Stimulated activated CD4-positive, alpha-beta T cell treated with anti-CD3 and anti-CD28 coated beads, TNF-alpha, amount 100 ng/mL, for 1 hour (primary cell): ENCODE results near the gene PLCB3.

Source experiments
- DNase-seq, 3 donors: peaks; one replicate each; pipeline ENCODE4 v3.0.0-alpha.2; 2020; ENCODE audit warnings: low read depth in 3 of 3, low spot score in 1 of 3

PLCB3 gene

DNA sequence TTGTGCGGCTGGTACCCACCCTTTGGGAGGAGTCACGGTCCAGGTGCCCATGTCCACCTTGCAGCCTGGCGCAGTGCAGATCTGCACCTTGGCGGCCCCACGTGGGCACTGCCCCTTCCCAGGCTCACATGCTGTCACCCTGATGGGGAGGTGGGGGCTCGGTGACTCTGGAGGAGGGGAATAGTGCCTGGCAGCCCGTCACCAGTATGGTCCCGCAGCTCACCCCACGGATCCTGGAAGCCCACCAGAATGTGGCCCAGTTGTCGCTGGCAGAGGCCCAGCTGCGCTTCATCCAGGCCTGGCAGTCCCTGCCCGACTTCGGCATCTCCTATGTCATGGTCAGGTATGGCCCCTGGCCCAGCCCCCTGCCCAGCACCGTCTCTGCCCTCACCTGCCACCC lies 30.5 kb upstream of the PLCB3 start:
- DNase-seq: no peak

DNA sequence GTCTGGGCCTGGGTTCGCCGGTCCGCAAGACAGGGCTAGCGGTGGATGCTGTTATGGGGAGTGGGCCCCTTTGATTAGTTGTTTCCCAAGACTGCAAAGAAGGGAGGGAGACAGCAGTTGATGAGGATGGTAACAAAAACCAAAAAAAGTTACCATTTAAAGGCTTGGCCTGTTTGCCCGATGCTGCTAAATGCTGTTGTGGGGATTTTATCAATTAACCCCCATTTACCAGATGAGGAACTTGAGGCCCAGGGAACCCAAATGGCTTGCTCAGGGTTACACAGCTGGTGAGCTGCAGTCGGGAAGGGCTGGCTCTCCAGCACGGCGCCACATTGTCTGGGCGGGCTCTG lies 28.7 kb upstream of the PLCB3 start:
- DNase-seq: no peak

DNA sequence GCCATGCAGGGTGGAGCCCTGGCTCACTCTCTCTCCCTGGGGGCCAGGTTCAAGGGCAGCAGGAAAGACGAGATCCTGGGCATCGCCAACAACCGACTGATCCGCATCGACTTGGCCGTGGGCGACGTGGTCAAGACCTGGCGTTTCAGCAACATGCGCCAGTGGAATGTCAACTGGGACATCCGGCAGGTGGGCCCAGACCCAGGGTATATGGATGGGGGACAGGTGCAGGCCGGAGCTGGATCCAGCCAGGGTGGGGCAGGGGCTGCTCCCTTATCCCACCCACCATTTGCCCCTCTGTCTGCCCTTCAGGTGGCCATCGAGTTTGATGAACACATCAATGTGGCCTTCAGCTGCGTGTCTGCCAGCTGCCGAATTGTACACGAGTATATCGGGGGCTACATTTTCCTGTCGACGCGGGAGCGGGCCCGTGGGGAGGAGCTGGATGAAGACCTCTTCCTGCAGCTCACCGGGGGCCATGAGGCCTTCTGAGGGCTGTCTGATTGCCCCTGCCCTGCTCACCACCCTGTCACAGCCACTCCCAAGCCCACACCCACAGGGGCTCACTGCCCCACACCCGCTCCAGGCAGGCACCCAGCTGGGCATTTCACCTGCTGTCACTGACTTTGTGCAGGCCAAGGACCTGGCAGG lies 28.2 kb upstream of the PLCB3 start:
- no peak for DNase-seq

DNA sequence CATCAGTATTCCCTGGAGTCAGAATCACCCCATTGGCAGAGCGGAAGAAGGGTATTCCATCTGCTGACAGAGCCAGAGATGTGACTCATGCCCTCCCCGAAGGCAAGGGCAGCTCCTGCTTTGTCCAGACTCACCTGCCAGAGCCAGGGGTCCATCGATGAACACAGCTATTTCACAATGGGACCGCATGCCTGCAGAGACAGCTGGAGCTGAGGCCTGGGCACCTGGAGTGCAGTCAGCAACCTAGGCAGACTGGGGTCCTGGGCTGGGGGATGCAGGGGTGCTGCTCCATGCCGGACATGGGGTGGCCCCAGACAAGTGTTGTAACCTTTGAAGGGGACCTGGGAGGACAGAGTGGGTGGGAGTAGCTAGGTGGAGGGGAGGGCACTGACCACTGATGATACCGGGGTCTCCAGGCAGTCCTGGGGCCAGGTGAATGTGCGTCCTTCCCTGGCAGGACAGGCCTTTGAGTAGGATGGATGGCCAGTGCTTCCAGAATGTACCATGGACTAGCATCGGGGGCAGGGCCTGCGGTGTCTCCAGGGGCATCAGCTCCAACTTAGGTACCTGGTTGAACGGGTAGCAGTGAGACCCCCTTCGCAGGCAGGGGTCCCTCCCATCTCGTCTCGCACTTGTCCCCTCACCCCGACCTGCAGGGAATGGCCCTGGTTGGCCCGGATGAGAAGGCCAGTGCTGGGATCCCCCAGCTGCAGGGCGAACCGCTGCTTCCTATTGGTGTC lies 27.0 kb upstream of the PLCB3 start:
- no peak for DNase-seq

DNA sequence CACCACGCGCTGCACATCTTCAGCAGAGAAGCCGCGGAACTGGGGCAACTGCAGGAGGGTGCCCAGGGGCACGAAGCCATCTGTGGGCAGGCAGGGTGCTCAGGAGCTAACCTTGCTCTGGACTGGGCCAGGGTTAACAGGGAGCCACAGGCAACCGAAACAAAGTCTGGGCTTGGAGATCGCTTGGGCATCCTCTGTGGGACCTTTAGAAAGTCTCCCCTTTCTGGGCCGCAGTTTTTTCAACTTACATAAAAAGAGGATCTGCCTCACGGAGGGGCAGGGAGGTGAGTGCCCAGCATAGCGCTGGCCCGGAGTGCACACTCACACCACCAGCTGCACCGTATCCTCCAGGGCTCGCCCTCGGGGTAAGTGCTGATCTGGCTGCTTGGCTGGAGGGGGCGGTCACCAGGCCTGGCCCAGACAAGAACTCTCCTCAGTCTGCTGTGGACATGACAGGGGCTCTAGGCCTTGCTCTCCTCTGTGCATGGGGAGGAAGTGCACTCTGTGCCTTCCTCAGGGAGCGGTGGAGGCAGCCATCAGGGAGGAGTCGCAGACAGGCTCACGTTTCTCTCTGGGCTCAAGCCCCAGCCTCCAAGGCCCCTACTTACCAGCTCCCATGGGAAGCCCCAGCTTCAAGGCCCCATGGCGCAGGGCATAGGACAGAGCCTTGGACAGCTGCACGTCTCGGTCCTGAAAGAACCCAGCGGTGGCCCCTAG lies 26.3 kb upstream of the PLCB3 start:
- DNase-seq: no peak

DNA sequence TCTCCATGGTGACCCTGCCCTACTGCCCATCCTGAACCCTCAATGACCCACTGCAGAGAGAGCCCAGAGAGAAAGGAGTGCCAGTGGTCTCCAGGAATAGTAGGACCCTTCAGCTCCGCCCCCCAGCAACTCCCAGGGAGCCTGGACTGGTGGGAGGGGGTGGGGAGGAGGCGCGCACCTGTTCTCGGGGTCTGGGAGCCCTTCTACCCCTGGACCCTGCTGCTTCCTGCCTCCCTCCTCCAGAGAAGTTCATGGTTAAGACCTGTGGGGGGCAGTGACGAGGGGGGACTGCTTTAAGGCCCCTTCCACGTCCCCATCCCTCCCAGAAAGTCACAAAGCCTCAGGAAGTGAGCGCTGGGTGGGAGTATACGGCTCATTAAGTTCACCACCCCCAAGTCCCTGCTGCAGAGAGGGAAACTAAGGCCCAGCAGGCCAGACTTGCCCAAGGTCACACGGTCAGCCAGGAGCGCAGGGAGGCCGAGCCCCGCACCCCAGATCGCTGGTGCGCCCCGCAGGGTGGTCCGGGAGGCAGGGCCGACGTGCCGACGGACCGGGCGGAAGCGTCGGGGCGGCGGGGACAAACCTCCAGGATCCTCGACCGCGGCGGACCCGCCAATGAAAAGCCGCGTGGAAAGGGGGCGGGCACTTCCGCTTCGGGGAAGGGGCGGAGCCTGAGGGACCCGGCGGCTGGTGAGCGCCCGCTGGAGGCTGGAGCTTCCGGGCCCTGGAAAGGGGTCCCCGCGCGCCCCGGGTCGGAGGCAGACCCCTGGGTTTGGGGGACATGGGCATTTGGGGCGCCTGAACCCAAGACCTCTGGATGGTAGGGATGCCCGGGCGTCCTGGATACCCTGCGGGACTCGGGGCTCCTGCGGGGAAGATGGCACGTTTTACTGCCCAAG lies 25.5 kb upstream of the PLCB3 start, which contains the start of the genes NUDT22 and TRPT1:
TSS of gene NUDT22 (plus strand) at position 667 of the 899 bp plus-strand sequence. CDS start 379 bp downstream, outside the sequence.
TSS of gene TRPT1 (minus strand) at position 579 of the 899 bp plus-strand sequence. CDS start at position 253, 326 bp downstream.
- peak; percentile 79 to 96 (median 82) for DNase-seq

DNA sequence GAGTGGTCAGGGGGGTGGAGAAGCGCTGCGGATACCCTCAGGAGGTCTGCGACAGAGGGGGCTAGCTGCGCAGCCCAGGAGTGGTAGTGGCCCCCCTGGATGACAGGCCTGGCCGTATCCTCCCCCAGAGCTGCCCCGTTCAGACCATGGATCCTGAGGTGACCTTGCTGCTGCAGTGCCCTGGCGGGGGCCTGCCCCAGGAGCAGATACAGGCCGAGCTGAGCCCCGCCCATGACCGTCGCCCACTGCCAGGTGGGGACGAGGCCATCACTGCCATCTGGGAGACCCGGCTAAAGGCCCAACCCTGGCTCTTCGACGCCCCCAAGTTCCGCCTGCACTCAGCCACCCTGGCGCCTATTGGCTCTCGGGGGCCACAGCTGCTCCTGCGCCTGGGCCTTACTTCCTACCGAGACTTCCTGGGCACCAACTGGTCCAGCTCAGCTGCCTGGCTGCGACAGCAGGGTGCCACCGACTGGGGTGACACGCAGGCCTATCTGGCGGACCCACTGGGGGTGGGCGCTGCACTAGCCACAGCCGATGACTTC lies 24.8 kb upstream of the PLCB3 start:
- no peak for DNase-seq

DNA sequence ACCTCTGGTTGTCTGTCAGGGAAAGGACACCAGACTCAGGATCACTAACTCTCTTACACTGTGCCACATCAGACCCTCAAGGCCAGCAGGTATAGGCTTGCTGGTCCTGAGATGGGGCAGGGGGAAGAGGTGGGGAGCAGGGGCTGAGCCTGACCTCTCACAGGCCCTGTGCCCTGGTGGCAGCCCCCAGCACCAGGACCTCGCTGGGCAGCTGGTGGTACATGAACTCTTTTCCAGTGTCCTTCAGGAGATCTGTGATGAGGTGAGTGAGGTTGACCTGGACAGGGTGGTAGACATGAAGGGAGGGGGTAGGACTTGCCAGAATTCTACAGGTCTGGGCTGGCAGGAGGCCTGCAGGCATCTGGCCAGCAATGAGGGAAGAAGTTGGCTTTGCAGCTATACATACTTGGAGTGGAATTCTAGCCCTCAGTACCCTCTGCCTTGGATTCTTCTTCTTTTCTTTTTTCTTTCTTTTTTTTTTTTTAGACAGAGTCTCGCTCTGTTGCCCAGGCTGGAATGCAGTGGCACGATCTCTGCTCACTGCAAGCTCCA lies 23.8 kb upstream of the PLCB3 start:
- no peak for DNase-seq

DNA sequence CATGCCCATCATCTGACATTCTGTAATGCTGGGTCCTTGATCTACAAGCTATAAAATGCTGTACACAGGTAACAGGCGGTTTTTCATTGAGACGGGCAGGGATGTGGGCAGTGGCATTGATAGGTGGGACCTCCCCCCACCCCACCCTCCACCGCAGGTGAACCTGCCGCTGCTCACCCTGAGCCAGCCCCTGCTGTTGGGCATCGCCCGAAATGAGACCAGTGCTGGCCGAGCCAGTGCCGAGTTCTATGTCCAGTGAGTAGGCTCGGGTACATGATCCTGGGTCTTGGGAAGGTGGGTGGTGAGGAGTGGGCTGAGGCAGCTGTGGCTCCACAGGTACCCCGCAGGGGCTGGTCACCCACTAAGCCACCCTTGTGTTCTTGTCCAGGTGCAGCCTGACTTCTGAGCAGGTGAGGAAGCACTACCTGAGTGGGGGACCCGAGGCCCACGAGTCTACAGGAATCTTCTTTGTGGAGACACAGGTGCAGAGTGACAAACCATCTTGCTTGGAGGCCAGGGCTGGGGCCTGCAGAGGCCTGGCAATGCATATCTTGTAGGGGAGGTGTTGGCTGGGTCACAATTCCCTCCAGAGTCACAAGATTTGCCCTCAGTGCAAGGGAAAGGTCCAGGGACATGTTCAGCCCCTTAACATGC lies 22.1 kb upstream of the PLCB3 start:
- no peak for DNase-seq

DNA sequence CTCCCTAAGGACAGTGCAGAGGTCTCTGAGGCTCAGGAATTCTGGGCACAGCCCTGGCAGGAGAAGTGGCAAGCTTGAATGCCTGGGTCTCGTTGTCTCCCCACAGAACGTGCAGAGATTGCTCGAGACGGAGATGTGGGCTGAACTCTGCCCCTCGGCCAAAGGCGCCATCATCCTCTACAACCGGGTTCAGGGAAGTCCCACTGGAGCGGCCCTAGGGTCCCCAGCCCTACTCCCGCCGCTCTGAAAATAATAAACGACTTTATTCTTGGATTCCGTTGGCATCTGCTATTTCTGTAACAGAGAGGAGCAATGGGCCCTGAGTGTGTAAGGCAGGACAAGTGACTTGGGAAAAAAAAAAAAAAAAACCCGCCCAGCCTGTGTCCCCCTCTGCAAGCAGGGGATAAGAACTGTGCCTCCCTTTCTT lies 21.6 kb upstream of the PLCB3 start:
- DNase-seq: no peak

DNA sequence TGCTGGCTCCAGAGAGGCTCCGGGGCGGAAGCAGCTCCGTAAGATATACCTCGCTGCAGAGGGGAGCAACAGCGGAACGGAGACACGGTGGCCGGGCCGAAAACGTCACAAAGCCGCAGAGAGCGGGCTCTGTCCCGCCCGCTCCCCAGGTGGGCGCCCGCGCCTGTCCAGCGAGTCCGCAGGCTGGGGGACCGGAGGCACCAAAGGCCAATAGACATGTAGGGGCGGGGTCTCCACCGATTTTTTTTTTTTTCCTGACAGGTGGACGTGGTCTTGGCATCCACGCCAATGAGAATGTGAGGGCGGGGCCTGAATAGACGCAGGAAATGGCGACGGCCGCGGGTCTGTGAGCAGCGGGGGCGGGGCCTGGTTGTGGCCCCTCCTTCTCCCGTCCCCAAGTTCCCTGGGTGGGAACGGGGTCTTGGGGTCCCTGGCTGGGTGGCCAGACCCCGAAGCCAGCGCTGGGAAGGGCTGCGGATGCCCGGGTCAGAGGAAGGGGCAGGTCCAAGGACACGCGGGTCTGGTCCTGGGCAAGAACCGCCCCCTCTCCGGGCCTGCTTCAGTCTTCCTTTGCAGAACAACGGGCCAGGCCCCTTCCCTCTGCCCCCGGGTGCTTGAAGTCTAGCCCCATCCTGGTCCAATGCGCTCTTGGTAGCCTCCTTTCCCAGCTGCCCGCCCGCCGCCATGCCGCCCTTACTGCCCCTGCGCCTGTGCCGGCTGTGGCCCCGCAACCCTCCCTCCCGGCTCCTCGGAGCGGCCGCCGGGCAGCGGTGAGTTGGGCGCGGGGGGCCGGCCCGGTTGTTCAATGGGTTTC lies 21.0 kb upstream of the PLCB3 start, which contains the start of gene DNAJC4:
TSS of gene DNAJC4 (plus strand) at position 378 of the 814 bp plus-strand sequence. CDS start at position 685, 307 bp downstream.
- peak in 2 of 3 donors; percentile 69 to 77 for DNase-seq

DNA sequence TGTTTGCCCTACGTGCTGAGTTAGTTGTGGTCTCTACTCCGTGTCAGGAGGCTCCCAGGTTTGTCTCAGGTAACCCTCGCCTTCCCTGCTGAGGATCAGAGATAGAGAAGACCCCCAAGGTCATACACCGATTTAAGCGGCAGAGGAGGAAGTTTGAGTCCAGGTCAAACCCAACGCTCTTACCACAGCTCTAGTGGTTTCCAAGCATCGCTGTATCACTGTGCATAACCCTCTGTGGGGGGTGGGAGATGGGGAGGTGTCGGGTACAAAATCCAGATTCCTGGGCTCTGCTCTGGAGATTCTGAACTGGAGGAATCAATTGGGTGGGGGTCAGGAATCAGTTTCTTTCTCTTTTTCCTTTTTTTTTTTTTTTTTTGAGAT lies 20.4 kb upstream of the PLCB3 start:
- no peak for DNase-seq

DNA sequence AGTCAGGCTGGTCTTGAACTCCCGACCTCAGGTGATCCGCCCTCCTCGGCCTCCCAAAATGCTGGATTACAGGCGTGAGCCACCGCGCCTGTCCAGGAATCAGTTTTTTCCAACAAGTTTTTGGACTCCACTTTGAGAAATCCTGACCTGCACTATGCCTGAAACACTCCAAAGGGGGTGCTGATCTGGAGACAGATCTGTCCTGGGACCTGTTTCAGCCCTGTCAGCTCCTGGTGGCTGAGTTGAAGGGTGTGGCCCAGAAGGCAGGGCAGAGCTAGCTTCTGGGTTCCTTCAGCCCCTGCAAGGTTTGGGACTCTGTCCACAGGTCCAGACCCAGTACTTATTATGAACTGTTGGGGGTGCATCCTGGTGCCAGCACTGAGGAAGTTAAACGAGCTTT lies 19.8 kb upstream of the PLCB3 start:
- DNase-seq: no peak

DNA sequence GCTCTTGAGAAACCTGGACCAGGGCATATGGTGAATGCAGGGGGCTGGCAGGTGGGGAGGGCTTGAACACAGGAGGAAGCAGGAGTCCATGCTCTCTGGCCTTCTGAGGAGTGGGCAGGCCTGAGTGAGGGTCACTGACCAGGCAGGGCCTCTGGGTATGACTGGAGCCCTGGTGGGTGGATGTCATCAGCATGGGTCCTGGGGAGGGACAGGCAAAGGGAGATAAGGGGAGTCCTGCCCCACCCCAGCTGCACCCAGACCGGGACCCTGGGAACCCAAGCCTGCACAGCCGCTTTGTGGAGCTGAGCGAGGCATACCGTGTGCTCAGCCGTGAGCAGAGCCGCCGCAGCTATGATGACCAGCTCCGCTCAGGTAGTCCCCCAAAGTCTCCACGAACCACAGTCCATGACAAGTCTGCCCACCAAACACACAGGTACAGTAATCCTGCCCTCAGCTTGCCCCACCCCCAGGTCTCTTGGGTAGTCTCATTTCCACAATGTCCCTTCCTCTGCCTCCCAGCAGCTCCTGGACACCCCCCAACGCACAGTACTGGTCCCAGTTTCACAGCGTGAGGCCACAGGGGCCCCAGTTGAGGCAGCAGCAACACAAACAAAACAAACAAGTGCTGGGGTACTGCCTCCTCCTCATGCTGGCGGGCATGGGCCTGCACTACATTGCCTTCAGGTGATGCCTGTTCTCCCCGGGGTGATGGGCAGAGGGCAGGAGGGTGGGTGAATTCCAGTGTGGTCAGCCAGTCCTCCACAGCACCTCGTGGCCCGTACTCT lies 19.0 kb upstream of the PLCB3 start:
- DNase-seq: no peak

DNA sequence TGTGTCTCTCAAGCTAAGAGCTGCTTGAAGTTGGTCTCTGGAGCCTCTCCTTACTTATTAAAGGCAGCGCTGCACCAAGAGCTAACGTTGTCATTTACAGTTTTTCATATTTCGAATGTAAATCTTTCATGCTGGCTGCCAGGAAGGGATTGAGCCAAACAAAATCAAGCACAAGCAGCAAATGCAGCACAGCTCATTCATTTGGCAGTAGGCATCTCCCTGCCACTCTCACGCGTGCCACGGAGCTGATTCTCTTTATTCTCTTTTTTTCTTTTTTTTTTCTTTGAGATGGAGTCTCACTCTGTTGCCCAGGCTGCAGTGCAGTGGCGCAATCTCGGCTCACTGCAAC lies 18.4 kb upstream of the PLCB3 start:
- DNase-seq: no peak

DNA sequence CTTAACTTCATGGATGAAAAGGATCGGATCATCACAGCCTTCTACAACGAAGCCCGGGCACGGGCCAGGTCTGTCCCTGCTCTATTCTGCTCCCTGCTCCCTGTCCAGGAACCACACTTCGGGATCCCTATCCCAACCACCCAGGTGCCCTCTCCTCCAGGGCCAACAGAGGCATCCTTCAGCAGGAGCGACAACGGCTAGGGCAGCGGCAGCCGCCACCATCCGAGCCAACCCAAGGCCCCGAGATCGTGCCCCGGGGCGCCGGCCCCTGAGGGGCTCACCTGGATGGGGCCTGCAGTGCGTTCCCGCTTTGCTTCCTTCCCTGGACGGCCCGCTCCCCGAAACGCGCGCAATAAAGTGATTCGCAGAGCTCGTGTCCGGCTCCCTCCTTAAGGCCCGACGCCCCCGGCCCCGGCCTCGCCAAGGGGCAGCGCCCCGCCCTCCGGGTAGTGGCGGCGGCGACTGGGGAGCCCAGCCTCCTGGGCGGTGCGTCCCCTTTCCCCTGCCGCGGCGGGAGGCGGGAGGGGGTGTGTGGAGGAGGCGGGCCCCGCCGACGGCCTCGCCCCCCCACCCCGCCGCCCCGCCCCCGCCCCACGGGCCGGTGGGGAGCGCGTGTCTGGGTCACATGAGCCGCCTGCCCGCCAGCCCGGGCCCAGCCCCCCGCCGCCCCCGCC lies 17.3 kb upstream of the PLCB3 start, which contains the start of gene VEGFB:
TSS of gene VEGFB (plus strand) at position 672 of the 674 bp plus-strand sequence. CDS start 250 bp downstream, outside the sequence.
- peak in 2 of 3 donors; percentile 57 to 63 for DNase-seq

DNA sequence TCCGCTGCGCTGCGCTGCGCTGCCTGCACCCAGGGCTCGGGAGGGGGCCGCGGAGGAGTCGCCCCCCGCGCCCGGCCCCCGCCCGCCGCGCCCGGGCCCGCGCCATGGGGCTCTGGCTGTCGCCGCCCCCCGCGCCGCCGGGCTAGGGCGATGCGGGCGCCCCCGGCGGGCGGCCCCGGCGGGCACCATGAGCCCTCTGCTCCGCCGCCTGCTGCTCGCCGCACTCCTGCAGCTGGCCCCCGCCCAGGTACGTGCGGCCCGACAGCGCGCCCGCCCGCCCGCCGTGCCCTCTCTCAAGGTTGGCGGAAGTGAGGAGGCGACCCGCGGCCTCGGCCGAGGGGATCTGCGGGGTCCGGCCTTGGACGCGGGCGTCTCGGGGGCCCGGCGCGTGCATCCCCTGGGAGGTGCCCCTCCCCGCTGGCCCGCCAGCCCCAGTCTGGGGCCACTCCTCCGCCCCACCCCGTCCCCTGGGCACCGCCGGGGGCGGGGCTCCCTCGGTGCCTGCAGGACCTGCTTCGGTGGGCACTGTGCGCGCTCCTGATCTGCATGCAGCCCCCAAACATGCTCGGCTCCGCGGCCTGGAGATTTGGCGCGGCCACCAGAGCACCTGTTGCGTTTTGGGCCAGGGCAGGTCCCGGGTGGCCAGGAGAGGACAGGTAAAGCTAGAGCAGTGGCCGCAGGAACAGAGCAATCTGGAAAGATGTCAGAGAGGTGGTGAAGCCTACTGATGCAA lies 16.5 kb upstream of the PLCB3 start:
- no peak for DNase-seq
